ENCODE measurements around the gene EIF3F.

Gene EIF3F

GRCh38 chr11:8031248-8032115 lies 44.3 kb downstream of the EIF3F start:
- no peaks in the 10 kb centered on the region for H3K79me2 ChIP-seq (ENCODE audit: insufficient read depth, low read depth)
- no peak overlapping the region for H3K4me2 ChIP-seq
- no peak overlapping the region for H3K27ac ChIP-seq
- H3K4me3 ChIP-seq (IDR thresholded peaks at IDR 0.05; ENCODE audit: insufficient read depth, low read depth, low read length): no peak overlapping the region
- H3K36me3 ChIP-seq (ENCODE audit: insufficient read depth): no peaks in the 10 kb centered on the region
- H4K20me1 ChIP-seq (ENCODE audit: insufficient read depth): no peaks in the 10 kb centered on the region
- no peaks in the 10 kb centered on the region for H3K27me3 ChIP-seq (ENCODE audit: insufficient read depth, low read depth)
- H3K4me1 ChIP-seq (ENCODE audit: low read depth, poor library complexity, severe bottlenecking): peaks cover 5% of the 10 kb centered on the region
- H2AFZ ChIP-seq (ENCODE audit: low read depth): no peak overlapping the region
- no peak for TF ChIP-seq CTCF (conservative IDR thresholded peaks at IDR 0.05; ENCODE audit: low read depth, low read length)
- H3K9ac ChIP-seq: no peak overlapping the region

- Histone ChIP-seq H3K36me3 (ENCODE audit: insufficient read depth) (no peaks in the 10 kb centered on the region), H3K4me3 (IDR thresholded peaks at IDR 0.05; ENCODE audit: insufficient read depth, low read depth, low read length) (no peak overlapping the region), H2AFZ (ENCODE audit: low read depth) (no peak overlapping the region), H3K27me3 (ENCODE audit: insufficient read depth, low read depth) (no peaks in the 10 kb centered on the region), H3K27ac (no peak overlapping the region), H3K79me2 (ENCODE audit: insufficient read depth, low read depth) (no peaks in the 10 kb centered on the region), H3K4me2 (no peak overlapping the region), H3K9ac (no peak overlapping the region), H3K4me1 (ENCODE audit: low read depth, poor library complexity, severe bottlenecking) (peaks cover 5% of the 10 kb centered on the region), H4K20me1 (ENCODE audit: insufficient read depth) (no peaks in the 10 kb centered on the region)
- TF ChIP-seq CTCF (conservative IDR thresholded peaks at IDR 0.05; ENCODE audit: low read depth, low read length): no peak
Observed at GRCh38 chr11:8032122-8032521, 45.0 kb downstream of the EIF3F start.

GRCh38 chr11:8032576-8033304 lies 45.6 kb downstream of the EIF3F start:
- H3K9ac ChIP-seq: no peak overlapping the region
- no peaks in the 10 kb centered on the region for H4K20me1 ChIP-seq (ENCODE audit: insufficient read depth)
- no peak overlapping the region for H3K4me3 ChIP-seq (IDR thresholded peaks at IDR 0.05; ENCODE audit: insufficient read depth, low read depth, low read length)
- H3K79me2 ChIP-seq (ENCODE audit: insufficient read depth, low read depth): no peaks in the 10 kb centered on the region
- peak overlapping the region; percentile 50 for H2AFZ ChIP-seq (ENCODE audit: low read depth)
- H3K4me2 ChIP-seq: peak overlapping the region; percentile 57; the same call in 1 of the 2 replicates
- no peaks in the 10 kb centered on the region for H3K36me3 ChIP-seq (ENCODE audit: insufficient read depth)
- no peaks in the 10 kb centered on the region for H3K27me3 ChIP-seq (ENCODE audit: insufficient read depth, low read depth)
- no peak for TF ChIP-seq CTCF (conservative IDR thresholded peaks at IDR 0.05; ENCODE audit: low read depth, low read length)
- H3K4me1 ChIP-seq (ENCODE audit: low read depth, poor library complexity, severe bottlenecking): peaks cover 5% of the 10 kb centered on the region
- H3K27ac ChIP-seq: no peak overlapping the region

- Histone ChIP-seq H2AFZ (ENCODE audit: low read depth) (peak overlapping the region; percentile 50; the same call in 1 of the 2 replicates), H3K27me3 (ENCODE audit: insufficient read depth, low read depth) (no peaks in the 10 kb centered on the region), H3K27ac (no peak overlapping the region), H3K4me1 (ENCODE audit: low read depth, poor library complexity, severe bottlenecking) (peaks cover 5% of the 10 kb centered on the region), H3K4me2 (peak overlapping the region; percentile 57), H3K79me2 (ENCODE audit: insufficient read depth, low read depth) (no peaks in the 10 kb centered on the region), H3K36me3 (ENCODE audit: insufficient read depth) (no peaks in the 10 kb centered on the region), H3K9ac (no peak overlapping the region), H3K4me3 (IDR thresholded peaks at IDR 0.05; ENCODE audit: insufficient read depth, low read depth, low read length) (no peak overlapping the region), H4K20me1 (ENCODE audit: insufficient read depth) (no peaks in the 10 kb centered on the region)
- peak; percentile 76 for TF ChIP-seq CTCF (conservative IDR thresholded peaks at IDR 0.05; ENCODE audit: low read depth, low read length)
Observed at GRCh38 chr11:8033305-8034105, 46.4 kb downstream of the EIF3F start.

All from KMS-11 (cell line).